ENCODE results near the gene GPRASP2.

- TF ChIP-seq CTCF (IDR thresholded peaks at IDR 0.05; ENCODE audit: borderline replicate concordance, extremely low read depth, low read length, poor library complexity, severe bottlenecking) (no peak), EZH2 (IDR thresholded peaks at IDR 0.05; ENCODE audit: borderline replicate concordance, low read depth, low read length, severe bottlenecking) (no peak)
Measured at GRCh38 chrX:102712216-102712966, at the start of gene GPRASP2.
